HepG2 (cell line): ENCODE results near the gene FAM209B.
"Not testable (repeated sequence)": the region's sequence is repeated elsewhere in the genome, so short reads cannot be mapped to it uniquely, and the experiment has no call there.

Experiments used
- PITX1 ChIP-seq: sonication (generic); formaldehyde crosslinking; IDR thresholded peaks from 2 replicates; pipeline ENCODE4 v1.5.1; 2020; ENCODE audit warnings: mild to moderate bottlenecking, missing genetic modification reagents
- SRSF1 ChIP-seq: fragments of 200-400 bp; formaldehyde crosslinking; optimal IDR thresholded peaks from 2 replicates; pipeline ENCODE3; 2017; ENCODE audit warnings: mild to moderate bottlenecking, low read depth, low read length, moderate library complexity
- TF ChIP-seq, protein P1 (sequence below), 2 experiments: sonication (generic) in 1 of 2; formaldehyde crosslinking in 1 of 2; IDR thresholded peaks; 2 replicates each; pipeline versions ENCODE4 v1.5.1 to v1.6.1; 2011 to 2020; ENCODE audit warnings: borderline replicate concordance in 1 of 2, low read depth in 1 of 2, low read length in 1 of 2, mild to moderate bottlenecking in 1 of 2, missing genetic modification reagents in 1 of 2, moderate library complexity in 1 of 2

DNA sequence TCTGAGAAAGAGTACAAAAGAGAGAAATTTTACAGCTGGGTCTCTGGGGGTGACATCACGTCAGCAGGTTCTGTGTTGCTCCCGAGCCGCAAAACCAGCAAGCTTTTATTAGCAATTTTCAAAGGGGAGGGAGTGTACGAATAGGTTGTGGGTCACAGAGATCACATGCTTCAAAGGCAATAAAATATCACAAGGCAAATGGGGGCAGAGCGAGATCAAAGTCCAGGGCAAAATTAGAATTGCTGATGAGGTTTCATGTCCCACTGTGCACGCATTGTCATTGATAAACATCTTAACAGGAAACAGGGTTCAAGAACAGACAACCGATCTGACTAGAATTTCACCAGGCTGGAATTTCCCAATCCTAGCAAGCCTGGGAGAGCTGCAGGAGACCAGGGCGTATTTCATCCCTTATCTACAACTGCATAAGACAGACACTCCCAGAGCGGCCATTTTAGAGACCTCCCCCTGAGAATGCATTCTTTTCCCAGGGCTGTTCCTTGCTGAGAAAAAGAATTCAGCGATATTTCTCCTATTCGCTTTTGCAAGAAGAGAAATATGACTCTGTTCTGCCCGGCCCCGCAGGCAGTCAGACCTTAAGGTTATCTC, 12.2 kb upstream of the FAM209B start:
- TF ChIP-seq PITX1 (CRISPR knock-in tag); SRSF1: not testable (repeated sequence)
- TF ChIP-seq, protein P1, sequence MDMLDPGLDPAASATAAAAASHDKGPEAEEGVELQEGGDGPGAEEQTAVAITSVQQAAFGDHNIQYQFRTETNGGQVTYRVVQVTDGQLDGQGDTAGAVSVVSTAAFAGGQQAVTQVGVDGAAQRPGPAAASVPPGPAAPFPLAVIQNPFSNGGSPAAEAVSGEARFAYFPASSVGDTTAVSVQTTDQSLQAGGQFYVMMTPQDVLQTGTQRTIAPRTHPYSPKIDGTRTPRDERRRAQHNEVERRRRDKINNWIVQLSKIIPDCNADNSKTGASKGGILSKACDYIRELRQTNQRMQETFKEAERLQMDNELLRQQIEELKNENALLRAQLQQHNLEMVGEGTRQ (IDR thresholded peaks at IDR 0.05; ENCODE audit: low read depth, low read length) = not testable (repeated sequence)
- TF ChIP-seq, protein P1 (CRISPR knock-in tag; IDR thresholded peaks at IDR 0.05; ENCODE audit: borderline replicate concordance) = not testable (repeated sequence)
